ENCODE data around the gene ZNF408. TPM values are rescaled to one million over a fixed set of nuclear protein-coding genes. Genes with fewer than 3 reads are reported as not detected.

ZNF408 gene
- total RNA-seq, 1 donor from 2014 or later: 5.8 TPM

Small RNA genes lying within 50 kb of the gene (microRNA-seq; reads per million reads assigned to microRNA genes)
- gene MIR5582 (ENCODE audit: borderline number of aligned reads): not detected

Other genes starting within 250 kb of the ZNF408 start
- 22.3 TPM for gene AMBRA1, start 107.0 kb upstream of the ZNF408 start, total RNA-seq
- gene HARBI1, start 83.8 kb upstream of the ZNF408 start, total RNA-seq: 4.9 TPM
- 49.7 TPM for gene ATG13, start 83.5 kb upstream of the ZNF408 start, total RNA-seq
- gene ARHGAP1, start 412 bp upstream of the ZNF408 start, total RNA-seq: 103 TPM
- gene F2, start 18.2 kb downstream of the ZNF408 start, total RNA-seq: not detected
- 54.4 TPM for gene CKAP5, start 145.2 kb downstream of the ZNF408 start, total RNA-seq
- gene LRP4, start 217.5 kb downstream of the ZNF408 start, total RNA-seq: 3.1 TPM
- 15.3 TPM for gene CSTPP1, start 235.7 kb downstream of the ZNF408 start, total RNA-seq

All from mesenteric fat pad (tissue), 1 donor.